T-helper 2 cell (primary cell): ENCODE measurements around the gene NDFIP2.
"Not testable (repeated sequence)": the region's sequence is repeated elsewhere in the genome, so short reads cannot be mapped to it uniquely, and the experiment has no call there.

ENCODE experiments used
- DNase-seq, 5 experiments: peaks; one replicate each; pipeline versions ENCODE4 v3.0.0 to v3.0.0-alpha.2; 2012 to 2022

NDFIP2 gene

DNA sequence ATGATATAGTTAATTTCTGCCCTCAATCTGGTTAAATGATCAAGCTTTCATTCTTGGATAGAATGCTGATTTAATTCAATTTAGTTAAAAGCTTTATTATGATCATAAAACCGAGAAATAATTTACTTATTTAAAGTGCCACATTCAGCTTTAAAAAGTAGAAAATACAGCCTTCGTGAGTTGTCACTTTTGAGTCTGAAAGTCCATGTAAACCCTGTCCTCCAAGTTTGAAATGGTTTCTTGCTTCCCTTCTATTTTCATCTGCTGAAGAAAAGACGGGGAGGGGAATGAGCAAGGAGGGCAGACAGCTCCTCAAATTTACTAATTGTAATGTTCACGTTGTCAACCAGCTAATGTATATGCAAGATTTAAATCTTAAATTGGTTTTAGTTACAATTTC, 59.5 kb downstream of the NDFIP2 start:
- no peak for DNase-seq

DNA sequence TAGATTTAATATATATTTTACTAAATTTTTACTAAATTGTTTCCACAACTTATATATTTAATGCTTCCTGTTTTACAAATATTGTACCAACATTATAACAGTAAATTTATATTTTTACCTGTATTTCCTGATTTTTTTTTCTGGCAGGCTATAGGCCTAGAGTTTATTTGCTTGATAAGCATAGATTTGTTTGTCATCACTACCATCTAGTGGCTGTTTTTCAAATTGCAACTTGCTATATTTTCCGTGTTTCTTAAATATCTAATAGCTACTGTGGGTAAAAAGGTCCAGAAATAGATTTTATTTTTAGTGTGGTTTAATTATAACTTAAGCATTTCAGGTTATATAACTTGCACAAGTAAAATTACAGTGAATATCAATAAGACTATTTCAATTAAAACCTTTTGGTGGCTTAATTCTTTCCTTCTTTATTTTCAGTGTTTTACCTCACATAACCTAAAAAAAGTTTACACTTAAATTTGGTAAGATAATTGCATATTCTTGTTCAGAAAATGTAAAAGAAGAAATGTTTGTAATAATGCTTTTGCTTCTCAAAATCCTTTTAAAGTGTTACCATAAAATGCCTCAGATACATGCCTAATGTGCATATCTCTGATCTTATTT, 60.6 kb downstream of the NDFIP2 start:
- DNase-seq = peak in 2 of 5 experiments; percentile 27 to 70

DNA sequence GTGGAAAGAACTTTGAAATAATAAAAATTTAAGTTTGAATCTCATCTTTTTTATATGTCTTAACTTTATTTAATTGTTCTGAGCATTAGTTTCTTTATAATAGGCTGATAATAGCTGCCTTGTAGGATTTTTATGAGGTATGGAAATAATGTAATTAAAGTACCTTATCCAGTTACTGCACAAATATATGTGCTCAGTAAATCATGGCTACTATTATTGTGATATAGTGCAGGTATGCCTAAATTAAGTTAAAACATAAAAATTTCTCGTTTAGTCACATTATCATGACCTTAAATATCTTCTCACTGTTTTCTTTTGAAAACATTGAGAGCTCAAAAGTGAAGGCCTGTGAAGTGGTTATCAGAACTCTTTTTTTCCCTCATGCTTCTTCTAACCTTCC, 62.9 kb downstream of the NDFIP2 start:
- DNase-seq = no peak

DNA sequence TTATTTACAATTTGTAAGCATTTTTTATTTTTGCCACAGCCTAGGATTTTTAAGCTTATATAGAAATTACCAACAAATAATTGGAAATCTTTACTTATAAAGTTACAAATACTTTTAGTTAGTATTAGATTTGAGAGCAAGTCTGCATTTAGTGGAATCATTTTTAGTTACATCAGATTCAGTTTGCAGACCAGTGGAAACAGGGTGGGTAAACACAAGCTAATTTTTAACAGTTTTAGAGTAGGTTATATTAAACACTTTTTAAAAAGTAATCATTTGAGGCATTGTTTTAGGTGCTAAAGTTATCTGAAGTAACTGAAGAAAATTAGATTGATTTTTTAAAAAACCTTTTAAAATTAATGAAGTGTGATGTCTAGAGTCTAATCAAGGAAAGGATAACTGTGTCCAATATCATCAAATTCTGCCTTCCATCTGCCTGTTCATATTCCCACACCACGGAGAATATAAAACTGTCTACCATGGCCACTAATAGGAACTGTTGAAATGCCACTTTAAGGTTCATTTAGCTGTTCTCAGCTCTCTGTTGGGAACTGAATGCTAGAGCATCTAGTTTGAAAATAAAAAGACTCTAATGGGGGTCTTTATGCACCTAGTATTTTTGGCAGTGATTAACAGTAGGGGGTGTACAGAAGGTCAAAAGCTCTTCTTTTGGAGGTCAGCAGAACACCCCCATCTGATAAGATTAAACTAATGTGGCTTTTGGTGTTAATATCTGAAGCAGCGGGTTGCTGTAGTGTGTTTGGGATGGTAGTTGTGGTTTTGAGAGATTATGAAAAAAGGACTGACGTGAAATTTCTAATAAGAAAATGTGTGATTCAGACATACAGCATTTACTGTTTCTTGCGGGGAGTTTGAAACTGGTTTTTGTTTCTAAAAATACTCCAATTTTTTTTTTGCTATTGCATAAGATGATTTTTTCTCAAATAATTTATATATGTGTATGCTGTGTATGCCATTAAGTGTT, 66.5 kb downstream of the NDFIP2 start:
- DNase-seq = no peak

DNA sequence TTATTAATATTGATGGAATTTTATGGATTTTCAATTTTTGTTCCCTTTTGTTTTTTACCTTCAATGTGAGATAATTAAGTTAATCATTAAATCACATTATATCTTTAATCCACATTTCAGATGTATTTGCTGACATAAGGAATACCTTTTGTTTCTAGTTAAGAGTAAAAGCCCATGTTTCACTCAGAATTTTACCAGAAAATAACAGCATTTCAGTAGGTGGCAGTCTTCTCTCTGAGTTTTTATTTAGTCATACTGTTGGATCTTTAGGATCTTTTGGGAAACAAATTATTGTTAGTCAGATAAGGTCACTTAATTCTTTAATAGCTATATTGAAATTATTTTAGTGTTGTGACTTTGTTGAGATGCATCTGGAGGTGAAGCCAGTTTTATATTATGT, 67.9 kb downstream of the NDFIP2 start:
- no peak for DNase-seq

DNA sequence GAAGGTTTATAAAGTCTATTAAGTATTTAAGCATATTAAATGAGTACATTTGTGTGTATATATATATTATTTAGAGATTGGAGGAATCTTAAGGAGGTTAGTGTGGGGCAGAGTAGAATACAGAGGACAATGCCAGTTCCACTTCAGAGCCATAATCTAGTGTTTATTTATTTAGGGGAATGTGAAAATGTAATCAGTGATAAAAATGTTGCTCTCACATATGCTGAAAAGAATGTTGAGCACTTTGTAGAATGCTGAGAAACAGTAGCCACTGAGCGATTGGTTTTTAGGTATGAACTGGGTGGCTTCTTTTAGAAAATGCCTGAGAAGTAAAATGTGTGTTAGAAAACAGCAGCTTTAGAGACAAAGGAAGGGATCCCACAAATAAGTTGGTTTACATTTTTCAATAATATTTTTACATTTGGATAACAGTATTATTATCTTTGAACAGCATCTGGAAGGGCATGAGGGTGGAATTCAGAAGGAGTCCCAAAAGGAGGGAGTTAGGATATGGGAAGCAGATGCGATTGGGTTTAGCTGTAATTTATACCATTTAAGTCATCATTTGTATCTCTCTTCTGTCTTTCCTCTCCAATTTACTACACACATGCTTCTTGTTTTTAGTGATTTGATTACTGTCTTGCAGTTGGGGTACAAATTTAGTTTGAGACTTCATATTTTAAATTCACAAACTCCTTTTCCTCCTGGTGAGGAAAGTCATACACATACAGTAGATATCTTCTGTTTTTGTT, 68.6 kb downstream of the NDFIP2 start:
- no peak for DNase-seq

DNA sequence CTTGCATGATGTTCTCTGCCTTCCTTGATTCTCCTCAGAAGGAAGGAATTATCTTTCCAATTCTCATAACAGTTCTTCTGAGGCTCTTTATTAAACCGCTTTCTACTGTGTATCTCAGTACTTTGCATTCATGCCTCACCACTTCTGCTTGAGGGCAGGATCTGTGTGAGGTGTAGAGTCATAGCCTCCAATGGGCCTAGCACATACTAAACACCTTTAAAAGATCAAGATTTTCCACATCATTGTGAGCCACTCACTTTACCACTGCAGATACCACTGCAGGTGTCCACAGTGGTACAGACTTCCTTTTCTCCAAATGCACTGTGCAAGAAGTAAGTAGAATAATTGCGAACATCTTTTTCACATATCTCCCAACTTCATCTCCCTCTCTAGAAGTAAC, 76.7 kb downstream of the NDFIP2 start:
- no peak for DNase-seq

DNA sequence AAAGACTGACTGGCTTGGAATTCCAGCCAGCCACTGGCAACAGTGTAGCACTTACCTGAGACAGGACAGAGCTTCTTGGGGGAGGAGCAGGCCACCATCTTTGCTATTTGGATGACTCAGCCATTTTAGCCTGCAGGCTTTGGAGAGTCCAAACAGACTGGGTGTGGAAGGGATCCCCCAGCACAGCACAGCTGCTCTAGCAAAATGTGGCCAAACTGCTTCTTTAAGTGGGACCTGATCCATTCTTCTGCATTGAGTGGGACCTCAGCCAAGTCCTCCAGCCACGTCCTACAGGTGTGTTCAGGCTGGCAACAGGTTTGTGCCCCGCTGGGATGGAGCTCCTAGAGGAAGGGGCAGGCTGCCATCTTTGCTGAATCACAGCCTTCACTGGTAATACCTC, 80.0 kb downstream of the NDFIP2 start:
- DNase-seq = no peak

DNA sequence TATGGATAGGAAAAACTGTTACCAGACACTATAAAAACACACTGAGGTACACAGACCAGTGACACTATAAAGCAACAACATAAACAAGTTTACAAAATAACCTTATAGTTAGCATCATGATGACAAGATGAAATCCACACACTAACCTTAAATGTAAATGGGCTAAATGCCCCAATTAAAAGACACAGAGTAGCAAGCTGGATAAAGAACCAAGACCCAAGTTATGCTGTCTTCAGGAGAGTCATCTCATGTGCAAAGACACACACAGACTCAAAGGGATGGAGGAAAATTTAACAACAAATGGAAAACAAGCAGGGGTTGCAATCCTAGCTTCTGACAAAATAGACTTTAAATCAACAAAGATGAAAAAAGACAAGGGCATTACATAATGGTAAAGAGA, 81.6 kb downstream of the NDFIP2 start:
- DNase-seq = no peak

DNA sequence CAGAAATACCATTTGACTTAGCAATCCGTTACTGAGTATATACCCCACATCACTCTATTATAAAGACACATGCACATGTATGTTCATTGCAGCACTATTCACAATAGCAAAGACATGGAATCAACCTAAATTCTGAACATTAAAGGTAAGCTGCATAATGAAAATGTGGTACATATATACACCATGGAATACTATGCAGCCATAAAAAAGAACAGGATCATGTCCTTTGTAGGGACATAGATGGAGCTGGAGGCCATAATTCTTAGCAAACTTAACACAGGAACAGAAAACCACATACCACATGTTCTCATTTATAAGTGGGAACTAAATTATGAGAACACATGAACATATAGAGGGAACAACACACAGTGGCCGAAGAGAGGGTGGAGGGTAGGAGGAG, 85.2 kb downstream of the NDFIP2 start:
- no peak for DNase-seq

DNA sequence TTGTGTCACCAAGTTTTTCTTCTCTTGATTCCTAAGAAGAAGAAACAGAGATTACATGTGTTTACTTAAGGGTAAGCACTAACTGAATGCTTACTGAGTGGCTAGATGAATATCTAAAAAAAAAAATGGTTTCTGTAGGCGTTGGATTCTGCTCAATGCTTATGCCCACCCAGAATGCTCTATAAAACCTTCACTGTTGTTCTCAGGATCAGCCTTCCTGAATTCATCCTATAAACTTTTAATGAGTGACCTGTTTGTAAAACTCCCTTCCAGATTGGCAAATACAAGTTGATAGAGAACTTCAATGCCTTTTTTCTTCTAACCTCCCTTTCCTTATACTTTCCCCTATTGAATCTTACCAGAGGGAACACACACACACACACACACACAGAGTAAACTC, 90.2 kb downstream of the NDFIP2 start:
- no peak for DNase-seq

DNA sequence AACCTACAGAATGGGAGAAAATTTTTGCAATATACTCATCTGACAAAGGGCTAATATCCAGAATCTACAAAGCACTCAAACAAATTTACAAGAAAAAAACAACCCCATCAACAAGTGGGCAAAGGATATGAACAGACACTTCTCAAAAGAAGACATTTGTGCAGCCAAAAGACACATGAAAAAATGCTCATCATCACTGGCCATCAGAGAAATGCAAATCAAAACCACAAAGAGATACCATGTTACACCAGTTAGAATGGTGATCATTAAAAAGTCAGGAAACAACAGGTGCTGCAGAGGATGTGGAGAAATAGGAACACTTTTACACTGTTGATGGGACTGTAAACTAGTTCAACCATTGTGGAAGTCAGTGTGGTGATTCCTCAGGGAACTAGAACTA, 92.9 kb downstream of the NDFIP2 start:
- DNase-seq = not testable (repeated sequence)

DNA sequence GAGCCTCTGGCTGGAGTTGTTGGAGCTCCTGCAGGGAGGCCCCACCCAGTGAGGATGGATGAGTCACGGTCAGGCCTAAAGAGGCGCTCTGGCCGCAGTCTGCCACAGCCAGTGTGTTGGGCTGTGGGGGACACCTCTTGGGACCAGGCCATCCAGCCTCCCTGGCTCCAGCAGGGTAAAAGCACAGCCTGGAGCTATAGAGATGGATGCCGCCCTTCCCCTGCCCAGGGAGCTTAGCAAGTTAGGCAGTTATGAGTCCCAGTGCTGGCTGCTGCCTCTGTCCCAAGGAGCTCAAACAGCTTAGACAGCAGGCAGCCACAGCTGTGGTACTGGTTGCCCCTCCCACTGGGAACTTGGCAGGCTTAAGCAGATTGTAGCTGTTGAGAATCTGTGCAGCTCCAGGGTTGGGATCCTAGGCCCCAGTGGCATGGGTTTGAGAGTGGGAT, 100.9 kb downstream of the NDFIP2 start:
- no peak for DNase-seq

DNA sequence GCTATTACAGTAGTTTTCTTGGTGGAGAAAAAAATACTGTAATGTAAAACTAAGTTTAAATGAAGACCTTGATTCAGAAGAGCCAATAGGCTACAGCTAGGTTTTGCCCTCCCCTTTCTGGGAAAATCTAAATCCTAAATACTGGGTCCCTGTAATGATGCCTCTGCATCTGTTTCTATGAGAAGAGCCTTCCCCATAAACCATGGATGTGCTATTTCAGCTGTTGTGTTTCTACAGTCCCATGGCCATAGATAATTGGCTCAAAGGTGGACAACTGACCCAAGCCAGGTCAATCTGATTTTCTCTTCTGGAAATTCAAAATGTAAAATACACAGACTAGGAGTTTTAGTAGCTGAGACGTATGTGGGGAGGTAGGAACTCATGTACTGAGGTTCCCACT, 101.9 kb downstream of the NDFIP2 start:
- DNase-seq = no peak

DNA sequence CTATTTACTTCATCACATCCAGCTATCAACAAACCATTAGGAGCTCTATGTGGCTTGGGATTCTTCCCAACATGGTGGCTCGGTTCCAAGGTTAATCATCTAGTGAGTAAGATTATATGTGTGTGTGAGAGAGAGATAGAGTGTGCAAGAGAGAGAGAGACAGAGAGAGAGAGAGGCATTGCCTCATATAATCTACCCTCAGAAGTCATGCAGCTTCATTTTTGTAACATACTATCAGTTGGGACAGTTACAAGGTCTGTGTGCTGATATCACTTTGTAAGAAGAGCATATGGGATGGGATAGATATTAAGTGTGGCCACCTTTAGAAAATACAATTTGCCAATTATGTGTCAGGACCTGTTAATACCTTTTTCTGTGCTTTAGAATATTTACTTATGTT, 104.1 kb downstream of the NDFIP2 start:
- no peak for DNase-seq

DNA sequence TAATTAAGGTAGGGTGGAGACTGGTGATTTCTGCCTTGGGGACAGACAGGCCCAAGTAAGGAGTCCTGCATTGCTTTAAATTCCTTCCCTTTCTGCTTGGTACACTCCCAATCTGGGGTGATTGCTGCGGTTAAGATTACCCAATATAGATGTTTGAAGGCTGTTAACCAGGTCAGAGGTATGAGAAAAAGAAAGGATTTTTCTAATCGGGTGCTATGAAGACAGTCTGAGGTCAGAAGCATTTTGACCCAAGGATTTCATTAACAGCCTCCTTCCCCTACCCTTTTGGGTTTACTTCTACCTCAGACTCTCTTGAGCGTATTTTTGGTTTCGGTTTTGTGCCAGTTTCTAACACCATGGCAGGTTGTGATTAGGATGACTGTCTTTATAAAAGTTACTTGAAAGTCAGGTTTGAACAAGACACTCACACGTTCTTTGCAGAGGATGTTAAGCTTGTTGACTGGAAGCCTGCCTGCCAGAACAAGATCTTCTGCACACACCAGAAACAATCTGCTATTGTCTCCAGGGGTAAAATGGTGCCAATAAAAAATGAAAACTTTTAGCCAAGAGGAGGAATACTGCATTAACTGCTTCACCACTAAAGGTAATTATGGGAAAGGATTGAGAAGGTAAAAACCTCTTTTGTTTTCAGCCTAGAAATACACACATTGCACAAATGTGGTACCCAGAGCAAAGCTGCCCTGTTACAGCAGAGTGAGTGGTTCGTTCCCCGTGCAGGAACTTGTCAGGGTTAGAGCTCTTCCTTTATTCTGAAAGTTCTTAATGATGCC, 108.8 kb downstream of the NDFIP2 start:
- DNase-seq = peak in 1 of 5 experiments; percentile 10

DNA sequence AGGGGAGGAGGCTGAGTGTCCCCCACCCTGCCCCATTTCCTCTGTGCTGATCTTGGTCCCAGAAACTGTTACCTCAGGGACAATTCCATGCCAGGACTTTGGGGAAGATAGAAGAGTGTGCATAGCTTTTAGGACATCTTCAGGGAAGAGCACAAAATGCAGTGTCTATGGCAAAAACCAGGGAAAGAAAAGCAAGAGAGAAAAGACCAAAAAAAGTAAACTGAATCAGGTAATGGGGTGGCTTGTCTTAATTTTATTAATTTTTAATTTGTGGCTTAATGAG, 109.4 kb downstream of the NDFIP2 start:
- no peak for DNase-seq

DNA sequence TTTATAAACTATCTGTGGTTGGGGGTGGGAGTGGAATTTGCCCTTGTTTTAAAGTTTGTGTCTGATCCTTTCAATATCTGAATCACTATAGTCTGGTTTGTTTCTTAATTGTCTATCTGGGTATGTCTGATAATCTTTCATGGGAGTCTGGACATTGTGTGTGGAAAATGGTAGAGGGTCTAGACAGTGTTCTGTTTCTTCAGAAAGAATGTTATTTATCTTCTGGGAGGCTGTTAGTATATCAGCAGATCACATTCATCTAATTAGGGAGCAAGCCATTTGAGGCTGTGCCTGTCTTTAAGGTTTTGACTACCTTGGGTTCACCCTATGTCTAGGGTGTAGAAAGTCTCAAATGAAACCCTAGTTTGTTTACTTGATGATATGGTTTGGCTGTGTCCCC, 110.5 kb downstream of the NDFIP2 start:
- DNase-seq = no peak

DNA sequence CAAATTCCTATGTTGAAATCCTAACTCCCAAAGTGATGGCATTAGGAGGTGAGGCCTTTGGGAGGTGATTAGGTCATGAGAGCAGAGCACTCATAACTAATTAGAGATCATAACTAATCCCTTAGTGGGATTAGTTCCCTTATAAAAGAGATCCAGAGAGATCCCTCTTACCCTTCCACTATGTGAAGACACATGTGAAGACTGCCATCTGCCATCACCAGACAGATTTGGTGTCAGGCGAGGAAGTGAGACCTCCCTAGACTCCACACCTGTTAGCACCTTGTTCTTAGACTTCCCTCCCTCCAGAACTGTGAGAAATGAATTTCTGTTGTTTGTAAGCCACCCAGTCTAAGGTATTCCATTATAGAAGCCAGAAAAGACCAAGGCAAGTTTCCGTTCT, 112.2 kb downstream of the NDFIP2 start:
- DNase-seq = no peak

DNA sequence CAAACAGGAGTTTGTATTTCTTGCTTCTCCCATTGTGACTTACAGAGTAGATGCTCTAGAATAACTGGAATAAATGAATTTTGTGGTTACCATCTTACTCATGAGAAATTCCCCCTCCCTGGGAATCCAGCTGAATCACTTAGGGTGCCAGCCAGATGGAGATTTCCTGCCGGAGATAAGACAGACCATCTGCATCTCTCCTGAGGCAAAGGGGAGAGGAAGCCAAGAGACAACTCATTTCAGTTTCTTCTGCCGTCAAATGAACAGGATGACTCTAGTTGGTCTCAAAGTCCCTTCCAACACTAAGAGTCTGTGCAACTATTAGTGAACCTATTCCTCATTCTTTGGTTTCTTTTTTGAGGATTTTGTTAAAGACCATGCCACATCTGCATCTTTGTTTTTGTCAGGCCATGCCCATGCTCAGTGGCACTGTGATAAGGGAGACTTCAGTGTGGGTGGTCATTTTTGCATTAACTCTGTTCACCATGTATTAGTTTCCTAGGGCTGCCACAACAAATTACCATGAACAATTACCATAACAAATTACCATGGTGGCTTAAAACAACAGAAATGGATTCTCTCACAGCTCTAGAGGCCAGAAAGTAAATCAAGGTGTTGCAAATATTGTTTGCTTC, 112.8 kb downstream of the NDFIP2 start:
- no peak for DNase-seq

DNA sequence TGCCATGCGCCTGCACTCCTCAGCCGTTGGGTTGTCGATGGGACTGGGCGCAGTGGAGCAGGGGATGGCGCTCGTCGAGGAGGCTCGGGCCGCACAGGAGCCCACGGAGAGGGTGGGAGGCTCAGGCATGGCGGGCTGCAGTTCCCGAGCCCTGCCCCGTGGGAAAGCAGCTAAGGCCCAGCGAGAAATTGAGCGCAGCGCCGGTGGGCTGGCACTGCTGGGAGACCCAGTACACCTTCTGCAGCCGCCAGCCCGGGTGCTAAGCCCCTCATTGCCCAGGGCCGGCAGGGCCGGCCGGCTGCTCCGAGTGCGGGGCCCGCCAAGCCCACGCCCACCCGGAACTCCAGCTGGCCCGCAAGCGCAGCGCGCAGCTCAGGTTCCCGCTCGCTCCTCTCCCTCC, 119.2 kb downstream of the NDFIP2 start:
- not testable (repeated sequence) for DNase-seq

DNA sequence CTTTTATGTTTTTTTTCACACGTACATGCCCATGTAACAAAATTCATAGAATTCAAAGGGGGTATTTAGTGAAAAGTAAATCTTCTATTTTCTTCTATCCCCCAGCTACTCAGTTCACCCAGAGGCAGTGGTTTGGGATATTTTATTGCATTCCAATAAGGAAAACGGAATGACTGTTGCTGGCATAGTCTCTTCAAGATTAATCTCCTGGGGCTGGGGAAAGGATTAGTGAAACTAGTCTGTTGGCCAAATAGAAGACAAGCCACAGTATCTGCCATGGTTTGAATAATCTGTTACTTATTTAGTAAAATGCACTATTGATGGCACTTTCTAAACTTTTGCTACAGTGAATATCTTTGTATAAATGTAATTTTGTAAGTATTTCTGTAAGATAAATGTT, 122.0 kb downstream of the NDFIP2 start:
- DNase-seq = no peak
